Body of pancreas (tissue), 4 donors: Measurements from ENCODE around the gene TADA2B. TPM values are rescaled to one million over a fixed set of nuclear protein-coding genes. Genes with fewer than 3 reads are reported as not detected.

Experiments
- ATAC-seq: fragments of 150-250 bp; one replicate; pipeline ENCODE4 v1.9.1; 2016
- DNase-seq, 4 donors: peaks; one replicate each; pipeline ENCODE4 v3.0.0-alpha.2; 2019
- H3K27ac ChIP-seq, 4 donors: fragments of 200-600 bp; sonication (generic); 1 replicate in 3 of 4; 2 replicates in 1 of 4; pipeline versions ENCODE4 v1.5.1 to v1.6.1; 2016 to 2019; ENCODE audit warnings: mild to moderate bottlenecking in 1 of 4, mixed read lengths in 1 of 4, moderate library complexity in 1 of 4
- H3K27me3 ChIP-seq, 2 donors: fragments of 200-600 bp; sonication (generic); one replicate each; pipeline ENCODE4 v1.6.0; 2016; ENCODE audit warnings: mild to moderate bottlenecking in 1 of 2
- H3K36me3 ChIP-seq, 2 donors: fragments of 200-600 bp; sonication (generic); replicated peaks in 1 of 2; 2 replicates each; pipeline ENCODE4 v1.5.1; 2016; ENCODE audit warnings: low read depth in 2 of 2; ENCODE audit not compliant: insufficient read depth in 1 of 2
- H3K4me1 ChIP-seq: fragments of 200-600 bp; sonication (generic); one replicate; pipeline ENCODE4 v1.6.0; 2016
- H3K4me3 ChIP-seq, 2 donors: fragments of 200-600 bp; sonication (generic); 1 replicate in 1 of 2; 2 replicates in 1 of 2; pipeline ENCODE4 v1.5.1; 2016 to 2019
- H3K9me3 ChIP-seq, 3 donors: fragments of 200-600 bp; sonication (generic); 1 replicate in 2 of 3; 2 replicates in 1 of 3; pipeline ENCODE4 v1.5.1; 2016
- POLR2A ChIP-seq, 3 donors: fragments of 450-650 bp; IDR thresholded peaks; one replicate each; pipeline ENCODE4 v1.6.1; 2016; ENCODE audit warnings: antibody characterized with exemption in 3 of 3, mild to moderate bottlenecking in 2 of 3
- WGBS, 2 donors: methylation state at CpG; one replicate each; pipeline ENCODE4 v1.1.5; 2017; 5-methylcytosine and 5-hydroxymethylcytosine counted together
- intact Hi-C: fragments of 100-400 bp; cut with DNase I; formaldehyde crosslinking; loops from one replicate; pipeline ENCODE4 v1.15.1; 2023
- total RNA-seq, 2 donors: library from RNA; depleted of rRNA; stranded (reverse); fragments of >200 nt; gene quantifications; one replicate each; pipeline ENCODE4 v1.1.0, GENCODE V29; 2016
- TF ChIP-seq, protein P1 (sequence below), 7 experiments: fragments of 450-650 bp in 4 of 7; fragments of 200-600 bp in 3 of 7; sonication (generic) in 3 of 7; IDR thresholded peaks; one replicate each; pipeline ENCODE4 v1.5.1; 2016 to 2019; ENCODE audit warnings: antibody characterized with exemption in 7 of 7

TADA2B gene
- total RNA-seq, 2 donors from 2014 or later, result 18.1 to 20.0 TPM

DNA sequence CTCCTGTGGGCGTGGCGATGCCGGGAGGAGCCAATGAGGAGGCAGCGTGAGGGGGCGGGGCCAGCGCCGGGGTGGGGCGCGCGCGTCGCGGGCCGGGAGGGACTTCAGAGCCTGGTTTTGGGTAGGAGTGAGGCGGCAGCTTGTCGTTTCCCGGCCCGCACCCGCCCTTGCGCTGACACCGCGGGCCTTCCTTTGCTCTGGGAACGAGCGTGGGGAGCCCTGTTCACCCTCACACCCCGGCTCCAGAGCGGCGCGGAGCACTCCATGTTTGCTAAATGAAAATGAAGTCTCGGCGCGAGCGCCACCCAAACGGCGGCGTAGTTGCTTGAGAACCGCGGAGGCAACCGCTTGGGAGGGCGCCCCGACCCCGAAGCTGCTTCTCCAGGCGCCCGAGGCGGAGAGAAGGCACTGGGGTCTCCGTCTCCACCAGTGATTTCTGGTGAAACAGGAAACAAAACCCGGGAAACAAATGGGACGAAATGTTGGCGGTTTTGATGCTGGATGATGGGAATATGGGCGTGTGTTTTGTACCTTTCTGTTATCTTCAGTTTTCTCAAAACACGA lies 25.2 kb downstream of the TADA2B start:
- ATAC-seq (no peak), DNase-seq (no peak)
- no peaks in the 10 kb centered on the region for H3K9me3 ChIP-seq
- WGBS, 2 donors, result 0% methylated on average over 19 to 32 of the region's 50 CpGs
- TF ChIP-seq, protein P1, sequence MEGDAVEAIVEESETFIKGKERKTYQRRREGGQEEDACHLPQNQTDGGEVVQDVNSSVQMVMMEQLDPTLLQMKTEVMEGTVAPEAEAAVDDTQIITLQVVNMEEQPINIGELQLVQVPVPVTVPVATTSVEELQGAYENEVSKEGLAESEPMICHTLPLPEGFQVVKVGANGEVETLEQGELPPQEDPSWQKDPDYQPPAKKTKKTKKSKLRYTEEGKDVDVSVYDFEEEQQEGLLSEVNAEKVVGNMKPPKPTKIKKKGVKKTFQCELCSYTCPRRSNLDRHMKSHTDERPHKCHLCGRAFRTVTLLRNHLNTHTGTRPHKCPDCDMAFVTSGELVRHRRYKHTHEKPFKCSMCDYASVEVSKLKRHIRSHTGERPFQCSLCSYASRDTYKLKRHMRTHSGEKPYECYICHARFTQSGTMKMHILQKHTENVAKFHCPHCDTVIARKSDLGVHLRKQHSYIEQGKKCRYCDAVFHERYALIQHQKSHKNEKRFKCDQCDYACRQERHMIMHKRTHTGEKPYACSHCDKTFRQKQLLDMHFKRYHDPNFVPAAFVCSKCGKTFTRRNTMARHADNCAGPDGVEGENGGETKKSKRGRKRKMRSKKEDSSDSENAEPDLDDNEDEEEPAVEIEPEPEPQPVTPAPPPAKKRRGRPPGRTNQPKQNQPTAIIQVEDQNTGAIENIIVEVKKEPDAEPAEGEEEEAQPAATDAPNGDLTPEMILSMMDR (IDR thresholded peaks at IDR 0.05), result peak in 1 of 7 experiments; percentile 4
- TF ChIP-seq POLR2A (IDR thresholded peaks at IDR 0.05), result no peak
- H3K36me3 ChIP-seq, result peaks cover 0 to 3% of the 10 kb centered on the region in 2 donors
- peak overlapping the region; percentile 29 to 35 for H3K4me3 ChIP-seq
- no peaks in the 10 kb centered on the region for H3K27me3 ChIP-seq
- H3K27ac ChIP-seq, result peak overlapping the region; percentile 78 to 94 (median 86)
- peaks cover 24% of the 10 kb centered on the region for H3K4me1 ChIP-seq
- intact Hi-C loops, result no loop called here

DNA sequence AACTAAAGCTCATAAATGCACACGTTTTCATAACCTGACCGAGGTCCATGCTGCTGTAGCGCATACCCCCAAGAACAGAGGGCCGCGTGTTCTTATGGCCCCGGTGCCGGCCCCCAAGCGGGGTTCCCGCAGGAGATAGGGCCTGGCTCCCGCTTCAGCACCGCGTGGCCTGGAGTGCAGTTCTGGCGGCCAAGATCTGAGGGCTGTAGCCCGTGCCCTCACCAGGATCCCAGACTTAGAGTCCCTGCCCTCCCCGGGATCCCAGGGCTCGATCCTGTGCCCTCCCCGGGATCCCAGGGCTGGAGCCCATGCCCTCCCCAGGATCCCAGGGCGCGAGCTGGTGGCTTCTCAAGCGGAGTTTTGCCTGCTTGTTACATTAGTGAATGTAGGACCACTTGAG lies 25.7 kb downstream of the TADA2B start:
- intact Hi-C loops, result no loop called here
- no peaks in the 10 kb centered on the region for H3K9me3 ChIP-seq
- peak overlapping the region in 1 of 2 donors; percentile 35 for H3K4me3 ChIP-seq
- DNase-seq (no peak), ATAC-seq (no peak)
- H3K4me1 ChIP-seq, result peaks cover 24% of the 10 kb centered on the region
- no peaks in the 10 kb centered on the region for H3K27me3 ChIP-seq
- TF ChIP-seq, protein P1 (IDR thresholded peaks at IDR 0.05), result no peak
- no peak for TF ChIP-seq POLR2A (IDR thresholded peaks at IDR 0.05)
- H3K36me3 ChIP-seq, result no peaks in the 10 kb centered on the region
- peak overlapping the region; percentile 78 to 94 (median 86) for H3K27ac ChIP-seq
- 7 to 10% methylated on average over 12 to 20 of the region's 20 CpGs for WGBS, 2 donors

DNA sequence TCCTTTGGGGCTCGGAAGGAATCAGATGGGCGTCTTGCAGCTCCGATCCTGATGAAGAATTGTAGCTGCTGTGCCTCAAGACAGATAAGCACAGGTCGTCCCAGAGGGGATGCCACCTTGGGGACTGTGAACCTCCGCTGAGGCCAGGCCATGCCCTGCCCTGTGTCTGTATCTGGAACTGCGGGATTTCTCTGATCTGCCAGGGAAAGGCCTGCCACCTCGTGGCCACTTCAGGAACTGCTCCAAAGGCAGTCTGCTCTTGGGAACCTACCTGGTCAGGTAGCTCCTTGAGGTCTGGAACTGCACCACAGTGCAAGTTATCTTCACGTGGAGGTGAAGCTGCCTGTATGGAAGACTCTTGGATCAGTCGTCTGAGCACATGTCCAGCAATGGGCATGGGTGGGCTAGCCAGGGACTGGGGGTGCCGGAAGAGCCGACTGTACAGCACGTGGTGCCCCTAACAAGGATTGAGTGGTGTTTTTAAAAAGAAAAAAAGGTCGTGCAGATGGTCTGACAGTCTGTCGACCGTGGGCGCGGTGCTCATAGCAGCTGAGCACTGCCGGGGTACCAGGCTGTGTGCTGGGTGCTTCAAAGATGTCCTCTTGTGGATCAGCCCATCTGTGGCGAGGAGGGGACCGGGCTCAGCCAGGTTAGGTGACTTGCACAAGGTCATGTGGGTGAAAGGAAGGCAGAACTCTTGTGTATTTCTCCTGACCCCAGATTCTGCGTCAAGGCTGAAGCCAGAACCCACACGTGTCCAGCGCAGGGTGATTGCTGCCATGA lies 27.7 kb downstream of the TADA2B start:
- H3K9me3 ChIP-seq, result no peaks in the 10 kb centered on the region
- WGBS, 2 donors, result 28 to 37% methylated on average over 17 to 23 of the region's 23 CpGs
- peaks cover 22% of the 10 kb centered on the region for H3K4me1 ChIP-seq
- H3K36me3 ChIP-seq, result no peaks in the 10 kb centered on the region
- H3K27me3 ChIP-seq, result no peaks in the 10 kb centered on the region
- intact Hi-C loops, result loop anchor here (5.0 to 10.0 kb wide), 2 partner anchors 96 to 164 kb away; partner anchors contain the start of gene TBC1D14
- H3K4me3 ChIP-seq, result no peak overlapping the region
- H3K27ac ChIP-seq, result peak overlapping the region in 1 of 4 donors; percentile 12
- DNase-seq (peak; percentile 88 to 94 (median 90)), ATAC-seq (peak; percentile 52)
- TF ChIP-seq, protein P1 (IDR thresholded peaks at IDR 0.05), result peak; percentile 97 to 99 (median 98)
- no peak for TF ChIP-seq POLR2A (IDR thresholded peaks at IDR 0.05)

DNA sequence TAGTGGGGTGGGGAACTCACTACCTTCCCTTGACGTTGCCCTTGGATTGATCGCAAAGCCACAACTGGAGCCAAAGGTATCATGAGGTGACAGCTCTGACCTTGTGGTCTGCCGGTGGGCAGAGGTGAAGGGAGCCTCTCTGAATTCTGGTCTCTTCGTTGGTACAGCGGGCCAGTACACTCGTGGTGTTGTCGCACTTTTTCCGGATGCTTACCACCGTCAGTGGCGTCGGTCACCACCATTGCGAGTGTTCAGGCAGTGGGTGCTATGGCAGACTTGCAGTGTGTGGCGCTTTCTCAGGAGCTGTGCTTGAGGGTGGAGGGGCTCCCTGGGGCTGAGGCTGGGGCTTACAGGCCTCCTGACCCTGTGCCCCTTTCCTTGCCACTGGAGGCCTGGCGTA lies 29.9 kb downstream of the TADA2B start:
- TF ChIP-seq, protein P1 (IDR thresholded peaks at IDR 0.05), result no peak
- no peak for TF ChIP-seq POLR2A (IDR thresholded peaks at IDR 0.05)
- Histone ChIP-seq H3K27me3 (no peaks in the 10 kb centered on the region), H3K36me3 (no peaks in the 10 kb centered on the region), H3K27ac (no peak overlapping the region), H3K4me1 (peaks cover 8% of the 10 kb centered on the region), H3K4me3 (no peak overlapping the region), H3K9me3 (no peaks in the 10 kb centered on the region)
- ATAC-seq (no peak), DNase-seq (no peak)
- intact Hi-C loops, result loop anchor here (5.0 to 10.0 kb wide), 2 partner anchors 98 to 166 kb away; partner anchors contain the start of gene TBC1D14
- 67 to 84% methylated on average over 6 to 14 of the region's 14 CpGs for WGBS, 2 donors
